Central memory CD8-positive, alpha-beta T cell (primary cell): ENCODE results near the gene KDM2B.
A peak's percentile ranks its signal among the peaks of the same experiment; 100 is the strongest.

Source experiments
- ATAC-seq: fragments of 150-1000 bp; cut with Tn5 transposase; replicated peaks from 2 replicates; pipeline ENCODE4 v1.10.0; 2022; ENCODE audit warnings: mild to moderate bottlenecking, moderate FRiP score, moderate number of reproducible peaks; ENCODE audit not compliant: poor library complexity, severe bottlenecking; ENCODE audit errors: extremely low read depth
- DNase-seq, 2 donors: peaks; one replicate each; pipeline ENCODE4 v3.0.0; 2021; ENCODE audit warnings: low spot score in 2 of 2
- H3K27ac Mint-ChIP-seq: one replicate; pipeline ENCODE4 v1.8.0; 2022; ENCODE audit warnings: low read depth, mild to moderate bottlenecking, moderate library complexity, mixed read lengths
- H3K27me3 Mint-ChIP-seq: one replicate; pipeline ENCODE4 v1.8.0; 2022; ENCODE audit warnings: mixed read lengths
- H3K36me3 Mint-ChIP-seq: one replicate; pipeline ENCODE4 v1.8.0; 2022; ENCODE audit warnings: mild to moderate bottlenecking, moderate library complexity, mixed read lengths; ENCODE audit not compliant: insufficient read depth
- H3K4me1 Mint-ChIP-seq: one replicate; pipeline ENCODE4 v1.8.0; 2022; ENCODE audit warnings: mixed read lengths
- H3K4me3 Mint-ChIP-seq: one replicate; pipeline ENCODE4 v1.8.0; 2022; ENCODE audit warnings: mild to moderate bottlenecking, moderate library complexity, mixed read lengths
- H3K9me3 Mint-ChIP-seq: one replicate; pipeline ENCODE4 v1.8.0; 2022; ENCODE audit warnings: mixed read lengths

The KDM2B gene

GRCh38 chr12:121513464-121514183, 67.2 kb downstream of the KDM2B start:
- no peak for DNase-seq
- peak; percentile 17 for ATAC-seq
- H3K4me3 Mint-ChIP-seq, result no peak overlapping the region
- H3K27me3 Mint-ChIP-seq, result no peaks in the 10 kb centered on the region
- no peaks in the 10 kb centered on the region for H3K9me3 Mint-ChIP-seq
- peaks cover 35% of the 10 kb centered on the region for H3K36me3 Mint-ChIP-seq
- H3K4me1 Mint-ChIP-seq, result peaks cover 12% of the 10 kb centered on the region
- H3K27ac Mint-ChIP-seq, result peak overlapping the region; percentile 80

- H3K36me3 Mint-ChIP-seq, result peaks cover 40% of the 10 kb centered on the region
- no peak overlapping the region for H3K4me3 Mint-ChIP-seq
- no peaks in the 10 kb centered on the region for H3K27me3 Mint-ChIP-seq
- no peaks in the 10 kb centered on the region for H3K9me3 Mint-ChIP-seq
- H3K27ac Mint-ChIP-seq, result peak overlapping the region; percentile 80
- peaks cover 12% of the 10 kb centered on the region for H3K4me1 Mint-ChIP-seq
- DNase-seq, result no peak
- ATAC-seq, result no peak
These were observed 68.3 kb downstream of the KDM2B start for GRCh38 chr12:121512561-121512960.

GRCh38 chr12:121511916-121512315, 68.9 kb downstream of the KDM2B start:
- Mint-ChIP-seq H3K4me1 (peaks cover 12% of the 10 kb centered on the region), H3K36me3 (peaks cover 42% of the 10 kb centered on the region), H3K9me3 (no peaks in the 10 kb centered on the region), H3K27me3 (no peaks in the 10 kb centered on the region), H3K27ac (no peak overlapping the region), H3K4me3 (no peak overlapping the region)
- no peak for DNase-seq
- ATAC-seq, result no peak

GRCh38 chr12:121509339-121509738, 71.5 kb downstream of the KDM2B start:
- H3K4me1 Mint-ChIP-seq, result peaks cover 5% of the 10 kb centered on the region
- peaks cover 40% of the 10 kb centered on the region for H3K36me3 Mint-ChIP-seq
- H3K27ac Mint-ChIP-seq, result no peak overlapping the region
- no peaks in the 10 kb centered on the region for H3K9me3 Mint-ChIP-seq
- H3K27me3 Mint-ChIP-seq, result no peaks in the 10 kb centered on the region
- no peak for ATAC-seq
- DNase-seq, result no peak
- no peak overlapping the region for H3K4me3 Mint-ChIP-seq

GRCh38 chr12:121508533-121508932, 72.3 kb downstream of the KDM2B start:
- Mint-ChIP-seq H3K4me1 (peaks cover 2% of the 10 kb centered on the region), H3K27ac (peak overlapping the region; percentile 35), H3K36me3 (peaks cover 35% of the 10 kb centered on the region), H3K4me3 (no peak overlapping the region), H3K27me3 (no peaks in the 10 kb centered on the region), H3K9me3 (no peaks in the 10 kb centered on the region)
- DNase-seq (no peak), ATAC-seq (no peak)

GRCh38 chr12:121507984-121508383, 72.8 kb downstream of the KDM2B start:
- H3K27me3 Mint-ChIP-seq, result no peaks in the 10 kb centered on the region
- no peak for DNase-seq

GRCh38 chr12:121507245-121507644, 73.6 kb downstream of the KDM2B start:
- H3K36me3 Mint-ChIP-seq, result peaks cover 36% of the 10 kb centered on the region

More at GRCh38 chr12:121507984-121508383, 72.8 kb downstream of the KDM2B start:
- ATAC-seq, result no peak
- peaks cover 8% of the 10 kb centered on the region for H3K4me1 Mint-ChIP-seq
- H3K36me3 Mint-ChIP-seq, result peaks cover 35% of the 10 kb centered on the region
- no peak overlapping the region for H3K4me3 Mint-ChIP-seq
- H3K27ac Mint-ChIP-seq, result peak overlapping the region; percentile 35
- no peaks in the 10 kb centered on the region for H3K9me3 Mint-ChIP-seq

GRCh38 chr12:121505513-121505912, 75.3 kb downstream of the KDM2B start:
- Mint-ChIP-seq H3K36me3 (peaks cover 31% of the 10 kb centered on the region), H3K4me3 (no peak overlapping the region), H3K9me3 (no peaks in the 10 kb centered on the region), H3K4me1 (peaks cover 8% of the 10 kb centered on the region), H3K27me3 (no peaks in the 10 kb centered on the region), H3K27ac (peak overlapping the region; percentile 19)
- DNase-seq (no peak), ATAC-seq (no peak)

More at GRCh38 chr12:121507245-121507644, 73.6 kb downstream of the KDM2B start:
- no peak for ATAC-seq
- no peak for DNase-seq
- H3K4me3 Mint-ChIP-seq, result no peak overlapping the region
- H3K4me1 Mint-ChIP-seq, result peaks cover 8% of the 10 kb centered on the region
- no peaks in the 10 kb centered on the region for H3K9me3 Mint-ChIP-seq
- no peaks in the 10 kb centered on the region for H3K27me3 Mint-ChIP-seq
- peak overlapping the region; percentile 44 for H3K27ac Mint-ChIP-seq

GRCh38 chr12:121504505-121504904, 76.3 kb downstream of the KDM2B start:
- Mint-ChIP-seq H3K27me3 (no peaks in the 10 kb centered on the region), H3K9me3 (no peaks in the 10 kb centered on the region), H3K4me3 (no peak overlapping the region), H3K27ac (peak overlapping the region; percentile 59), H3K4me1 (peaks cover 14% of the 10 kb centered on the region), H3K36me3 (peaks cover 27% of the 10 kb centered on the region)
- DNase-seq, result no peak
- ATAC-seq, result no peak

- Mint-ChIP-seq H3K9me3 (no peaks in the 10 kb centered on the region), H3K4me1 (peaks cover 14% of the 10 kb centered on the region), H3K27ac (peak overlapping the region; percentile 29), H3K36me3 (peaks cover 20% of the 10 kb centered on the region), H3K4me3 (no peak overlapping the region), H3K27me3 (no peaks in the 10 kb centered on the region)
- ATAC-seq (no peak), DNase-seq (no peak)
These were observed 77.4 kb downstream of the KDM2B start for GRCh38 chr12:121503395-121503794.

GRCh38 chr12:121501946-121502345, 78.9 kb downstream of the KDM2B start:
- peak; percentile 52 for ATAC-seq
- no peak overlapping the region for H3K4me3 Mint-ChIP-seq
- peaks cover 15% of the 10 kb centered on the region for H3K36me3 Mint-ChIP-seq
- H3K27me3 Mint-ChIP-seq, result no peaks in the 10 kb centered on the region
- DNase-seq, result no peak
- no peak overlapping the region for H3K27ac Mint-ChIP-seq
- H3K9me3 Mint-ChIP-seq, result no peaks in the 10 kb centered on the region
- peaks cover 19% of the 10 kb centered on the region for H3K4me1 Mint-ChIP-seq

- ATAC-seq (peak; percentile 67), DNase-seq (peak; percentile 64 to 73)
- no peaks in the 10 kb centered on the region for H3K27me3 Mint-ChIP-seq
- H3K4me1 Mint-ChIP-seq, result peaks cover 23% of the 10 kb centered on the region
- H3K36me3 Mint-ChIP-seq, result peaks cover 8% of the 10 kb centered on the region
- peak overlapping the region; percentile 35 for H3K27ac Mint-ChIP-seq
- no peaks in the 10 kb centered on the region for H3K9me3 Mint-ChIP-seq
- H3K4me3 Mint-ChIP-seq, result no peak overlapping the region
These were observed 80.7 kb downstream of the KDM2B start for GRCh38 chr12:121499929-121500793.

- H3K27me3 Mint-ChIP-seq, result no peaks in the 10 kb centered on the region
- peaks cover 32% of the 10 kb centered on the region for H3K4me1 Mint-ChIP-seq
- DNase-seq, result no peak
- no peaks in the 10 kb centered on the region for H3K9me3 Mint-ChIP-seq
- no peak overlapping the region for H3K4me3 Mint-ChIP-seq
- no peak overlapping the region for H3K27ac Mint-ChIP-seq
- H3K36me3 Mint-ChIP-seq, result peaks cover 15% of the 10 kb centered on the region
- ATAC-seq, result no peak
These were observed 85.1 kb downstream of the KDM2B start for GRCh38 chr12:121495746-121496145.
